Stimulated activated effector memory CD8-positive, alpha-beta T cell treated with anti-CD3 and anti-CD28 coated beads, Interleukin-12 subunit alpha, Interleukin-12 subunit beta, amount 100 ng/mL, for 72 hours (primary cell): Measurements from ENCODE around the gene STARD13.
"Not testable (repeated sequence)": the region's sequence is repeated elsewhere in the genome, so short reads cannot be mapped to it uniquely, and the experiment has no call there.

Experiments
- ATAC-seq: fragments of 150-1000 bp; cut with Tn5 transposase; 2 replicates; pipeline ENCODE4 v1.10.0; 2021
- DNase-seq, 2 donors: peaks; one replicate each; pipeline ENCODE4 v3.0.0; 2021 to 2022; ENCODE audit warnings: low spot score in 2 of 2
- H3K27ac Mint-ChIP-seq: one replicate; pipeline ENCODE4 v1.8.0; 2022; ENCODE audit warnings: mild to moderate bottlenecking, mixed read lengths
- H3K36me3 Mint-ChIP-seq: one replicate; pipeline ENCODE4 v1.8.0; 2022; ENCODE audit warnings: mild to moderate bottlenecking, mixed read lengths
- H3K4me1 Mint-ChIP-seq: one replicate; pipeline ENCODE4 v1.8.0; 2022; ENCODE audit warnings: mixed read lengths
- H3K4me3 Mint-ChIP-seq: one replicate; pipeline ENCODE4 v1.8.0; 2022; ENCODE audit warnings: mild to moderate bottlenecking, mixed read lengths
- H3K9me3 Mint-ChIP-seq: one replicate; pipeline ENCODE4 v1.8.0; 2022; ENCODE audit warnings: mixed read lengths

Gene STARD13

DNA sequence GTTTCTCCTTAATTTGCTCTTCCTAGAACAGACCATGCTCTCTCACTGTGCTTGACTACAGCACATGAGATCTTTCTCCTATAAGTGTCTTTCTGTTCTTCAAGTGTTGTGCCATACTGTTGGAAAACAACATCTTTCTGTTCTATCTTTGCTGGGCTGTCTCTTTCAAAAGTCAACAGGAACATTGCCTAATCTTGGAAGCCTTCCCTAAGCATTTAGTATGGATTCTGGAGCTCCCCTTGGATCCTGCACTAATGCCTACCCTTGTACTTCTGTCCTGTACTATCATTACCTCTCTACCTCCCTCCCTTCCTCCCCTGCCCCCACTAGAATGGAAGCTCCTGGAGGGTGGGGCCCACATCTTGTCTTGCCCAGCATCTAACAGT is 26.8 kb downstream of the STARD13 start:
- Mint-ChIP-seq H3K9me3 (no peaks in the 10 kb centered on the region), H3K4me3 (no peak overlapping the region), H3K4me1 (no peaks in the 10 kb centered on the region), H3K27ac (no peak overlapping the region), H3K36me3 (no peaks in the 10 kb centered on the region)
- DNase-seq (no peak), ATAC-seq (no peak)

DNA sequence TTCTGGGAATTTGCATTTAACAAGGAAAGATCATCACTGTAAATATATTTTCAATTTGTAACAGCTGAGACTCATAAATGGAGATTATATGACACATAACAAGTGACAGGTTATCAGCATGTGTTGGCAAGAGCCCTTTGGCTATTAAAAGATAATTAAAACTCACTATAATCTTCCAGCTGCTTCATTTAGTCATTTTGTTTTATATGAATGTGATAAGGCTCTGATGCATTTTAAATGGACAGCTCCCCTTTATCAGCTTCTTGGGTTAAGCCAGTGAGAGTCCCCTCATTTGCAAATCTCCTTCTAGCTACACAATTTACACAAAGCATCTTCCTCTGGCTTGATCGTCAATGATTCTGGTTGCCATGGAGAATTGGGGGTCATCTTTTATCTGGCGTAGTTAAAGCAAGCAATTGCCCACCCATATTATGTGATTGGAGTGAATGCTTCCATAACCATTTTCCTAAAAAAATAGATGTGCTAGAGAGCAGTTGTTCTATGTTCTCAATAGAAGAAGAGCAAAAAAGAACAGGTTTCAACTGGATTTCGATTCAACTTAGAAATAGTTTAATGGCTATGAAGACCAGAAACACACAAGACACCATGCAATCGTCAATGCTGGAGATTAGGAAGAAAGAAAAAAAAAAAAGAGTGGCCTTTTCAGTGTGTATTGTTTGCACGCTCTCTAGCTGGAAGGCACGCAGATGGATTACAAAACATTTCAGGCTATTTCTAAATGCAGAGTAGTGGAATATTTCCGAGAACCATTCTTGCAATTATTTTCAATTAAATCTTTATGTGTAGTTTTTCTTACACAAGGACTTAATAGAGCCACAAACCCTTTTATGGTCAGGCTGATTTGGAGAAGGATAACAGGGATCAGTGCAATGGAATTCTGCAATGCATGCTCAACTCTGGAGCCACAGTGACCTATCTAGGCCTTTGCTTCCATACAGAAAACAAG is 27.4 kb downstream of the STARD13 start:
- DNase-seq (no peak), ATAC-seq (no peak)
- no peaks in the 10 kb centered on the region for H3K36me3 Mint-ChIP-seq
- H3K4me1 Mint-ChIP-seq, result no peaks in the 10 kb centered on the region
- H3K4me3 Mint-ChIP-seq, result no peak overlapping the region
- no peaks in the 10 kb centered on the region for H3K9me3 Mint-ChIP-seq
- H3K27ac Mint-ChIP-seq, result no peak overlapping the region

DNA sequence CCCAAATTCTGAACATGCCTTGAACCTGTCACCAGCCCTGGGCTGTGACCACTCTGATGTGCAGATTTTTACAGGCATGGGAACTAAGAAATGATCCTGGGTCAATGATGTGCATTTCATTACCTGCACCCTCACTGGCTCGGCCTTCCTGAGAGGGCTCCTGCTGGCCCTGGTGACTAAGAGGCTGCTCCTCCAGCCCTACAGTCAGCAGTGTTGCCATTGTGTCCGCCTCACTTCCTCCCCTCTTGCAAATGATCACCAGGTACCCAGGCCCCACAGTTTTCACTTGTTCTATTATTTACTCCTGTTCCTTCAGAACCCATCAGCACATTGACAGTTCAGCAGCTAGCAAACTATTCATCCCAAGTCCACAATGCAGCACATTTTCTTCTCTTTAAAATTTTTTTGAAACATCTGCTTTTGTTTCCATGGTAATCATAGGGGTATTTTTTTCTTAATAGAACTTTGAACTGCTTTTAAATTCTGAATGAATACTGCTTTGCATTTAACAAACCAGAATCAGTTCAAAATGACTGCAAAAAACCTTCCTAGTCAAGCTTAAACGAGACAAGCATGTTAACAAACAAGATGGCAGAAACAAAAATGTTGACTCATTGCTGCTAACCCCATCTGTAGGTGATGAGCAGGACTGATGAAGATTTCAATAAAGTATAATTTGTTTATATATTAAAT is 29.3 kb downstream of the STARD13 start:
- Mint-ChIP-seq H3K36me3 (no peaks in the 10 kb centered on the region), H3K4me1 (no peaks in the 10 kb centered on the region), H3K4me3 (no peak overlapping the region), H3K27ac (no peak overlapping the region), H3K9me3 (no peaks in the 10 kb centered on the region)
- DNase-seq (no peak), ATAC-seq (no peak)

DNA sequence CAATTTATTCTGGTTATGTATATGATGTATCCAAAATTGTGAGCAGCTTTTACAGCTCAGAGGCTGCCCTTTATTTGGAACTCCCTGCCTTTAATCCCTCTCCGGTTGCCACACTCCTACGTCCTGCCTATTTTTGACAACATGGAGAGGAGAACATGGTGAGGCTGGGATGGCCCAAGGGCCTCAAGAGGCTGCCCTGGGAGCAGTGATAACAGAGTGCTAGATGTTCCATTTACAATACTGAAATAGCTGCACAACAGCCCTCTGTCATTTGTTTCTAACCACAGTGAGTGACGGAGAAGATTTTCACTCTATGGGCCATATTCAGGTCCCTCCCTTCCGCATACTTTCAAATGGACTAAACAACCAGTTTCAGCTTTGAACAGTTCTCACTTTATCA is 33.4 kb downstream of the STARD13 start:
- ATAC-seq (no peak), DNase-seq (no peak)
- Mint-ChIP-seq H3K27ac (no peak overlapping the region), H3K9me3 (no peaks in the 10 kb centered on the region), H3K4me3 (no peak overlapping the region), H3K36me3 (no peaks in the 10 kb centered on the region), H3K4me1 (no peaks in the 10 kb centered on the region)

DNA sequence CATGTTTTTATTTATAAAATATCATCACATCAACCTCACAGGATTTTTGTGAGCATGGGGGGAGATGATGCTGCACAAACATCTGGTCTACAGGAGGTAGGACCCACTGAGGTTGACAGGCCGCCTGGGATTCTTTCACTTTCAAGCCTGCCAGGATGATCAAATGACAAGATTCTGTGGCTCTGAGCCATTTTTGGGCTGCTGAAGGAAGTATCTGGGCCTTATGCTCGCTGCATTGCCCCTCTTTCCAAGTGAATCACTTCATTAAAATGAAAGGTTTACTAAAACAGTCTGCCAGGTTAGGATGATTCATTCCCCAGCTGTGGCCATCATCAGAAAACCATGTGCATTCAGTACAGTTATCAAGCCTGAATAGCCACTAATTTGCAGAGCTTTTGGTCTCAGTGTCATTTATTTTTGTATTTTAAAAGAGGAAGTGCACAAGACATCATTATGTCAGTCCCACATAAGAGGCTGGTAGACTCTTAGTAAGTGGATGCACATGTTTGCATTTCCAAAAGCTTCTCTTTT is 34.4 kb downstream of the STARD13 start:
- H3K36me3 Mint-ChIP-seq, result no peaks in the 10 kb centered on the region
- H3K9me3 Mint-ChIP-seq, result no peaks in the 10 kb centered on the region
- H3K4me3 Mint-ChIP-seq, result no peak overlapping the region
- H3K27ac Mint-ChIP-seq, result no peak overlapping the region
- DNase-seq, result no peak
- ATAC-seq, result peak; percentile 48
- no peaks in the 10 kb centered on the region for H3K4me1 Mint-ChIP-seq

DNA sequence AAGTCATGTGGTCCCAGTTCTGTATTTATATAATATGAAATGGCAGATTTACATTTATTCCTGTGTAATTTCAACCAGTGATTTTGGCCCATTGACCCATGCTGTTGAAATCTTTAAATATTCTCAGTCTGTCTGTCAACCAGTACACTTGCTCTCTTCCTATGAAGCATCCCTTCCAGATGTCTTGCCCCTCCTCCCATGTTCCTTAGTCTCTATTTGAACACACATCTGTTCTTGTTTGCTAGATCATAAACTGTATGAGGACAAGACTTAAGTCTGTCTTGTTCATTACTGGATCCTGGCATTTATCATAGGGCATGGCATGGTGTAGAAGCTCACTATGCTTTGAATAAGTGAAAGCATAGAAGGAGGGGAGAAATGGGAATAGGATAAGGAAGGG is 34.9 kb downstream of the STARD13 start:
- no peak overlapping the region for H3K4me3 Mint-ChIP-seq
- H3K9me3 Mint-ChIP-seq, result no peaks in the 10 kb centered on the region
- ATAC-seq, result no peak
- H3K36me3 Mint-ChIP-seq, result no peaks in the 10 kb centered on the region
- no peak for DNase-seq
- no peak overlapping the region for H3K27ac Mint-ChIP-seq
- no peaks in the 10 kb centered on the region for H3K4me1 Mint-ChIP-seq

DNA sequence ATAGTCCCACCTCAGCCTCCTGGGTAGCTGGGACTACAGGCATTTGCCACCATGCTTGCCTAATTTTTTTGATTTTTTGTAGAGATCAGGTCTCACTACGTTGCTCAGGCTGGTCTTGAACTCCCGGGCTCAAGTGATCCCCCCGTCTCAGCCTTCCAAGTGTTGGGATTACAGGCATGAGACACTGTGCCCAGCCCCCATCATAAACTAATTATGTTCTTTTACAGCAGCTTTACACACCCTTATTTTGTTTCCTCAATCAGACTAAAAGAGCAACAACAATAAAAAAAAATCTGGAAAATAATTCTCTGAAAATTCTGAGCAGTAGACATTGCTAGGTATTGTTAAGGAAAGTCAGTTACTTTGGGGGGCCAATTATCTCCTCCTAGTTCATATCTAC is 35.7 kb downstream of the STARD13 start:
- H3K36me3 Mint-ChIP-seq, result no peaks in the 10 kb centered on the region
- no peak for ATAC-seq
- no peak overlapping the region for H3K27ac Mint-ChIP-seq
- no peaks in the 10 kb centered on the region for H3K4me1 Mint-ChIP-seq
- H3K4me3 Mint-ChIP-seq, result no peak overlapping the region
- no peaks in the 10 kb centered on the region for H3K9me3 Mint-ChIP-seq
- no peak for DNase-seq

DNA sequence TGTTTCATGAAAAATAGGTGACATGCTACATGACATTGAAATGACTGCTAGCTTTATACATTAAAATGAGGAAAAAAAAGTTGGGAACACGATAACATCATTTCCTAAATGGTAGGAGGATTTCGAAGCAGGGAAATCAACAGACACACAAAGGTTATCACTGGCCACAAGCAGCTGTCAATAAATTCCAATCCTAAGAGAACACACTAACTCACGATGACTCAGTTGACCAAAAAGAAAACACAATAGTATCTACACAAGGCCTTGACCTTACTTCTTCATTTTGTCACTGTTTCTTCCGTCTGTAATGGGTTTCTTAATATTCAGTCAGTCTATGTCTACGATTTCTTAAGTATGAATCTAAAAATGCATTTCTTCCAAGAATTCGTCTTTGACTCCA is 36.5 kb downstream of the STARD13 start:
- ATAC-seq (no peak), DNase-seq (no peak)
- Mint-ChIP-seq H3K9me3 (no peaks in the 10 kb centered on the region), H3K27ac (no peak overlapping the region), H3K4me3 (no peak overlapping the region), H3K4me1 (no peaks in the 10 kb centered on the region), H3K36me3 (no peaks in the 10 kb centered on the region)

DNA sequence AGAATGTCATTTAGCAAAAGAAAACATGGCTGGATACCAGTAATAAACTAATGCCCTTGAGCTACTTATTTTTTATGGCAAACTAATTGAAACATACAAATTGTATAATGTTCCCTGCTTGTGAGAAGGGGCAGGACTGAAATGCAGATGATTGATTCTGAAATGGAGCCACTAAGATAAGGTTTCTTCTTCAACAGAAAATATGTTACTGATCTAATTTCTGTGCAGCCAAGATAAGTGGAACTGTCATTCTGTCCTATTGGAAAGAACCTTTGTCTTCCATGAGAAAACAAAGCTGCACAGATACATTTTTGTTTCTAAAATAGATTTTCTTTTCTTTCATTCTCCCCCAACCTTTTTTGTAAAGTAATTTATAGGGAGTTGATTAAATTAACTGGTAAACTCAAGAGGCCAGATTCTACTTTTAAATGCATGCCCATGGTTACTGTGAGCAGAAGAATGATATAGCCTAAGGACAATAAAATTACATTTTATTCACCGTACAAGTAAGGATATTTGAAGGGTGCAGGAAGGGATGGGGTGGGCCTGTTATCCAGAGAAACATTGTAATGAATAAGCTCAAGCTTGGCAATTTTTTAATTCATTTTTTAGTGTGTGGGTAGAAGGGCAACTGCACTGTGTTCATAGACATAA is 39.9 kb downstream of the STARD13 start:
- no peak overlapping the region for H3K27ac Mint-ChIP-seq
- H3K4me3 Mint-ChIP-seq, result no peak overlapping the region

DNA sequence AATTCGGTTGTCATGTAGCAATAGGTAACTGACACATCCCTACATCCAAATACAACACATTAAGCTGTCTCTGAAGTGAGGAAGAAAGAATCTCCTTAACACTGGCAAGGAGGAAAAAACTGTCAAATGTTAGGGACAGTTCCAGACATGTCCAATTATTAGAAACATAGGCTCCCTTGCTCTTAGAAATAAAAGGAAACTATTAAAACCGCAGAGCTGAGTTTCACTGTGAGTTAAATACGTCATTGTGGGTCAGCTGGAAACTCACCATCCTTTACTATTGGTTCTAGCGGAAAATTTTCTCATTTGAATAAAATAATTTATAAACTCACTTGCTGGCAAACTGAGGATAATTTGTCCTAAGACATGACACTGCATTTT is 40.7 kb downstream of the STARD13 start:
- no peaks in the 10 kb centered on the region for H3K9me3 Mint-ChIP-seq
- DNase-seq (no peak), ATAC-seq (no peak)
- no peaks in the 10 kb centered on the region for H3K36me3 Mint-ChIP-seq
- H3K4me3 Mint-ChIP-seq, result no peak overlapping the region
- no peaks in the 10 kb centered on the region for H3K4me1 Mint-ChIP-seq
- no peak overlapping the region for H3K27ac Mint-ChIP-seq

More for the DNA sequence above, 39.9 kb downstream of the STARD13 start:
- Mint-ChIP-seq H3K4me1 (no peaks in the 10 kb centered on the region), H3K9me3 (no peaks in the 10 kb centered on the region), H3K36me3 (no peaks in the 10 kb centered on the region)
- ATAC-seq (no peak), DNase-seq (no peak)

DNA sequence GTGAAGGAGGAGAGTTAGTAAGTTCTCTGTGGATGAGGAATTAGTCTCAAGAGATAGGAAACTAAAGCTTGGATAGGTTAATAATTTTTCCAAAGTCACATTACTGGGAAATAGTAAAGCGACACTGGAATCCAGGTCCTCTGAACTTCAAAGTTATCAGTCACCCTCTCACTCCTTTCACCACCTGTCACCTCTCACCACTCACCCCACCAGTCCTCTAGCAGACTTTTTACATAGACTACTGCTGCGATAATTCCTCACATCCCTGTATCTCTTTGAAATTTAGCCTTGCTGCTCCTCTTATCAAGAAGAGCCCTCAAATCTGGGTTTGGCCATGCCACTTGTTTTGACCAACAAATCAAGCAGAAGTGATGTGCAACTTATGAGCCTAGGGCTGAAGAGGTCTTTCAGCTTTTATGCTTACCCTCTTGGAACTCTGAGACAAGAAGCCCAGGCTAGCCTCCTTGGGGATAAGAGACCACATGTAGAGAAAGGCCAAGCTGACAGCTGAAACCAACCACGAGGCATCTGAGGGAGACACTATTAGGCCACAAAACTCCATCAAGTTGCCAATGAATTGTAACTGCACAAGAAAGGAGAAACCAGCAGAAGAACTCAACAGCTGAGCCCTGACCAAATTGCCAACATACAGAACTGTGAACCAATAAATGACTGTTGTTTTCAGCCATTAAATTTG is 41.2 kb downstream of the STARD13 start:
- DNase-seq (no peak), ATAC-seq (no peak)
- Mint-ChIP-seq H3K27ac (no peak overlapping the region), H3K4me1 (no peaks in the 10 kb centered on the region), H3K36me3 (no peaks in the 10 kb centered on the region), H3K9me3 (no peaks in the 10 kb centered on the region), H3K4me3 (no peak overlapping the region)

DNA sequence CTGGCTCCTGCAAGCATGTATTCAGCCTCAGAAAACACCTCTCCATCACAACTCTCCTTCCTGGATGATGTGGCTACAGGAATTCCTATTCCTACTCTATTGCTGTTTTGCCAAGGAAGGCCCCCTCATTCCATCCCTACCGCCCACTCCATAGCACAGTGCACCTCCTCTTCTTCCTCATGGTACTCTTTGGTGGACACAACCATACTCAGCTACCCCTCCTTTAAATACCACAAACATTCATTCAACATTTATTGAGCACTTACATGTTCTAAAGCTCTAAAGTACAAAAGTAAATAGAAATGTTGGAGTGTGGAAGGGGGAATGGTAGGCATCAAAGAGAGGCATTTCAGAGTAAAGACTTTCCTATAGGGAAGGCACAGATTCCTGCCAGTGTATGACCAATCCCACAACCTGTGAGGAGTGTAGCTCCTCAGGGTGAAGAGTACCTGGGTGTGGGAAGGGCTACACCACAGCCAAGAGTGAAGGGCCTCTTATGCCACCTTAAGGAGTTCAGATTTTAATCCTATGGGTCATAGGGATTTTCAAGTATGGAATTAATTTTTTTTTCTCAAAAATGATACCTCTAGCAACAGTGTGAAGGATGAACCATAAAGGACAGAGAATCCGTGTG is 42.5 kb downstream of the STARD13 start:
- Mint-ChIP-seq H3K4me3 (no peak overlapping the region), H3K27ac (no peak overlapping the region), H3K9me3 (no peaks in the 10 kb centered on the region), H3K36me3 (no peaks in the 10 kb centered on the region), H3K4me1 (no peaks in the 10 kb centered on the region)
- no peak for DNase-seq
- no peak for ATAC-seq

DNA sequence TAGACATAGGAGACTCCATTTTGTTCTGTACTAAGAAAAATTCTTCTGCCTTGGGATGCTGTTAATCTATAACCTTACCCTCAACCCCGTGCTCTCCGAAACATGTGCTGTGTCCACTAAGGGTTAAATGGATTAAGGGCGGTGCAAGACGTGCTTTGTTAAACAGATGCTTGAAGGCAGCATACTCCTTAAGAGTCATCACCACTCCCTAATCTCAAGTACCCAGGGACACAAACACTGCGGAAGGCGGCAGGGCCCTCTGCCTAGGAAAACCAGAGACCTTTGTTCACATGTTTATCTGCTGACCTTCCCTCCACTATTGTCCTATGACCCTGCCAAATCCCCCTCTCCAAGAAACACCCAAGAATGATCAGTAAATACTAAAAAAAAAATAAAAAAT is 43.2 kb downstream of the STARD13 start:
- H3K36me3 Mint-ChIP-seq, DNase-seq, H3K9me3 Mint-ChIP-seq, ATAC-seq, H3K4me1 Mint-ChIP-seq, H3K27ac Mint-ChIP-seq, H3K4me3 Mint-ChIP-seq: not testable (repeated sequence)

DNA sequence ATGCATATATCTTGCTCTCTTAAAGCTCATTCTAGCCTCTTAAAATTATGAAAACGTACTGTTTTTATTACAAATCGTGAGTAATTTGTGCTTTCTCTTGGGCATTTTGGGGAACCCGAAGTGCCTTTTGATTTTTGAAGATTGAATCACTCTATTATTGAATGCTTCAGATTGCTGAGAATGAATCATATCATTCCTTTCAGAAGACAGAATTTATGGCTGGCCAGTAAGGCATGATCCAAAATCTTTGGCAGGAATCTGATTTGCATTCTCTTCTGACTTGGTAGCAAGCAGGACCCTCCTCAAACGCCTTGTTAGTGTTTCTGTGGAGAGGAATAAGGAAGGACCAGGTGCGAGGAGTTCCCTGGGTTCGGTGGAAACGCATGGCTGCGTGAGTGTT is 49.5 kb downstream of the STARD13 start:
- DNase-seq (no peak), ATAC-seq (no peak)
- no peak overlapping the region for H3K4me3 Mint-ChIP-seq
- peaks cover 3% of the 10 kb centered on the region for H3K9me3 Mint-ChIP-seq
- no peaks in the 10 kb centered on the region for H3K36me3 Mint-ChIP-seq
- no peak overlapping the region for H3K27ac Mint-ChIP-seq
- no peaks in the 10 kb centered on the region for H3K4me1 Mint-ChIP-seq

DNA sequence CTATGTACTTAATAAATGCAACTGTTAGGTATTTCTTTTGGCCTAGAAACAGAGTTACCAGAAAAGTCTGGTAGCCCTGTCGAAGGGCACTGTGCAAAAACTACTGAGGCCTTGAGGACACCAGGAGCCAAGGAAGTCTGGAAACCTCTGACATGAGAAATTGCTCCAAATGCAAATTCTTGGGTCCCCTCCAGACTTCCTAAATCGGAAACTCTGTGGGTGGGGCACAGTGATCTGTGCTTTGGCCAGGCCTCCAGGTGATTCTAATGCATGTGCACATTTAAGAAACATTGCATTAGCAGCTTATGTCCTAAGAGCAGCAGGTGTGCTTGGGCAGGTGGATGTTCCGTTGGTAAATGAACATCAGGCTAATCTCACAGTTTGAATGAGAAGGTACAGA is 50.0 kb downstream of the STARD13 start:
- H3K4me3 Mint-ChIP-seq, result no peak overlapping the region
- no peaks in the 10 kb centered on the region for H3K36me3 Mint-ChIP-seq
- H3K27ac Mint-ChIP-seq, result no peak overlapping the region
- peaks cover 3% of the 10 kb centered on the region for H3K9me3 Mint-ChIP-seq
- DNase-seq (no peak), ATAC-seq (no peak)
- H3K4me1 Mint-ChIP-seq, result peaks cover 4% of the 10 kb centered on the region
